ENCODE data around the gene NAALADL2.

NAALADL2 gene

DNA sequence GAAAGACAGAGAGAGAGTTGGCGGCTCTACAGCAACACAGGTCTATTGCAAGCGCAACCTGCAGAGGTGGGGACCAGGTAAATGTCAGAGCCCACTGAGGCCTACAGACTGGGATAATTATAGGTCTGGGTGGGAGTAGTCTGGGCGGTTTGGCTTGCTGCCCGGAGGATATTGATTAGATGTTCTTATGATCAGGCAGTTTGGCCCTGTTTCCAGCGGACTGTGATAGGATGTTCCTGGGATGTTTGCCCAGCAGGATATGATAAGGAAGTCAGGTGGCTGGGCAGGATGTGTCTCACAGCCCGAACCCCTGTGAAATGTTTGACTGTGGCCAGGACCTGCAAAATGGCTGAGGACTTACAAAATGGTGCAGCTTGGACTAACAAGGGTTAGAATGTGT lies 364.9 kb downstream of the NAALADL2 start:
- Histone ChIP-seq H4K8ac (ENCODE audit: low read depth, low read length) (no peak overlapping the region), H3K23ac (ENCODE audit: low read length) (no peak overlapping the region), H2BK5ac (ENCODE audit: low read length) (no peak overlapping the region), H2AK5ac (ENCODE audit: low read length) (no peak overlapping the region), H4K5ac (ENCODE audit: low read length) (no peak overlapping the region), H3K4me1 (ENCODE audit: control insufficient read depth, low read depth, low read length) (no peaks in the 10 kb centered on the region), H3K56ac (ENCODE audit: low read length) (no peak overlapping the region), H2BK15ac (replicated peaks; ENCODE audit: low read depth) (no peak overlapping the region), H2BK120ac (ENCODE audit: low read depth, low read length) (no peak overlapping the region), H3K27ac (ENCODE audit: low read depth, low read length) (no peak overlapping the region), H3K36me3 (ENCODE audit: control insufficient read depth, insufficient read depth, low read length) (no peaks in the 10 kb centered on the region), H3K79me2 (ENCODE audit: control insufficient read depth, insufficient read depth, low read length) (no peaks in the 10 kb centered on the region), H3K4me3 (ENCODE audit: low read length) (no peak overlapping the region), H3K4me2 (ENCODE audit: low read length) (no peak overlapping the region), H3K4ac (ENCODE audit: low read depth, low read length) (no peak overlapping the region), H3K79me1 (ENCODE audit: low read length) (no peaks in the 10 kb centered on the region), H3K9ac (ENCODE audit: low read length) (no peak overlapping the region), H3K18ac (ENCODE audit: low read length) (no peak overlapping the region), H3K27me3 (ENCODE audit: insufficient read depth, low read length, poor library complexity) (no peaks in the 10 kb centered on the region)
- no CpG with 5 or more reads among the region's 6 CpGs for WGBS (ENCODE audit: extremely low coverage, insufficient coverage, low lambda C conversion rate)
- peak; percentile 18 for DNase-seq

DNA sequence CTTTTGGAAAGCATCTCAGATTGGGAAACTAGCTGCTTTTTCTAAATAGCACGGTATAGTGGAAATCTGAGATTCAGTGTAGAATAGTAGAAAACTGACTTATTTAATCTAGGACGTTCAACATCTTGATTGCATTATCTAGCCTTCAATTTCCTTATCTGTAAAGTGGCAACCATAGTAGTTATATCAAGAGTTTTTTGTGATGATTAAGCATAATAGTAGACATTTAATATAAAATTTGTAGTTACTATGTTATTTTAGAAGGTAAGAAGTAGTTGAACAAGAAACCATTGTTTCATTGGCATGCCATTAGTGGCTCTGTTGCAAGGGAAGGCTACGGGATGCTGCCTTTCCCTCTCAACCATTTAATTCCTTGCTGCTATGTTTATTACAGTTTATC lies 367.3 kb downstream of the NAALADL2 start:
- Histone ChIP-seq H2BK15ac (replicated peaks; ENCODE audit: low read depth) (no peak overlapping the region), H3K18ac (ENCODE audit: low read length) (no peak overlapping the region)

DNA sequence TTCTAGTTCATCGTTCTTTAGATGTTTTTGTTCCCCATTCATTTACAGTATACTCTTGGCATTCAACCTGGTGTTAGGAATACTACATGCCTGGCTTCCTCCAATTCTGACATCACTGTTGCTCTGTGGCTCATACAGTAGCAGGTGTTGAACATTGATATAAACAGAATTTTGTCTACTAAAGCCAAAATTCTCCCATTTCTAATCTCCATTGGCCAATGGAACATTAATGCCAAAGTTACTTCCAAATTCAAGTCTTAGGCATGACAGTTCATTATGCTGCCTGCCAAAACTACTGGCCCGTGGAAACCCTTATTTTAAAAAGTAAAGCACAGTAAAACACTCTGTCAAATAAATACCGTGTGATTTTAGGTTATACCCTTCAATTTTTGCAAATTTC lies 368.0 kb downstream of the NAALADL2 start:
- Histone ChIP-seq H3K27ac (ENCODE audit: low read depth, low read length) (no peak overlapping the region), H3K4me1 (ENCODE audit: control insufficient read depth, low read depth, low read length) (no peaks in the 10 kb centered on the region), H3K4me2 (ENCODE audit: low read length) (no peak overlapping the region), H3K4me3 (ENCODE audit: low read length) (no peak overlapping the region), H2BK15ac (replicated peaks; ENCODE audit: low read depth) (no peak overlapping the region), H3K4ac (ENCODE audit: low read depth, low read length) (no peak overlapping the region), H2AK5ac (ENCODE audit: low read length) (no peak overlapping the region), H4K8ac (ENCODE audit: low read depth, low read length) (no peak overlapping the region), H2BK120ac (ENCODE audit: low read depth, low read length) (no peak overlapping the region), H2BK5ac (ENCODE audit: low read length) (no peak overlapping the region), H3K79me2 (ENCODE audit: control insufficient read depth, insufficient read depth, low read length) (no peaks in the 10 kb centered on the region), H3K18ac (ENCODE audit: low read length) (no peak overlapping the region), H3K23ac (ENCODE audit: low read length) (no peak overlapping the region), H3K79me1 (ENCODE audit: low read length) (no peaks in the 10 kb centered on the region), H3K56ac (ENCODE audit: low read length) (no peak overlapping the region), H3K27me3 (ENCODE audit: insufficient read depth, low read length, poor library complexity) (no peaks in the 10 kb centered on the region), H3K9ac (ENCODE audit: low read length) (no peak overlapping the region), H3K36me3 (ENCODE audit: control insufficient read depth, insufficient read depth, low read length) (no peaks in the 10 kb centered on the region), H4K5ac (ENCODE audit: low read length) (no peak overlapping the region)
- no peak for DNase-seq
- WGBS (ENCODE audit: extremely low coverage, insufficient coverage, low lambda C conversion rate), result no CpG with 5 or more reads among the region's 3 CpGs

More for the DNA sequence above, 367.3 kb downstream of the NAALADL2 start:
- no peak overlapping the region for H3K27ac ChIP-seq (ENCODE audit: low read depth, low read length)
- no peak overlapping the region for H3K4ac ChIP-seq (ENCODE audit: low read depth, low read length)
- H2BK120ac ChIP-seq (ENCODE audit: low read depth, low read length), result no peak overlapping the region
- H4K5ac ChIP-seq (ENCODE audit: low read length), result no peak overlapping the region
- no peaks in the 10 kb centered on the region for H3K36me3 ChIP-seq (ENCODE audit: control insufficient read depth, insufficient read depth, low read length)
- H3K27me3 ChIP-seq (ENCODE audit: insufficient read depth, low read length, poor library complexity), result no peaks in the 10 kb centered on the region
- H3K4me3 ChIP-seq (ENCODE audit: low read length), result no peak overlapping the region
- H3K4me2 ChIP-seq (ENCODE audit: low read length), result no peak overlapping the region
- H3K9ac ChIP-seq (ENCODE audit: low read length), result no peak overlapping the region
- H3K79me2 ChIP-seq (ENCODE audit: control insufficient read depth, insufficient read depth, low read length), result no peaks in the 10 kb centered on the region
- H3K4me1 ChIP-seq (ENCODE audit: control insufficient read depth, low read depth, low read length), result no peaks in the 10 kb centered on the region
- no peak overlapping the region for H2AK5ac ChIP-seq (ENCODE audit: low read length)
- DNase-seq, result no peak
- no peak overlapping the region for H3K56ac ChIP-seq (ENCODE audit: low read length)
- WGBS (ENCODE audit: extremely low coverage, insufficient coverage, low lambda C conversion rate), result no CpG with 5 or more reads among the region's 3 CpGs
- H3K79me1 ChIP-seq (ENCODE audit: low read length), result no peaks in the 10 kb centered on the region
- no peak overlapping the region for H4K8ac ChIP-seq (ENCODE audit: low read depth, low read length)
- no peak overlapping the region for H2BK5ac ChIP-seq (ENCODE audit: low read length)
- no peak overlapping the region for H3K23ac ChIP-seq (ENCODE audit: low read length)

DNA sequence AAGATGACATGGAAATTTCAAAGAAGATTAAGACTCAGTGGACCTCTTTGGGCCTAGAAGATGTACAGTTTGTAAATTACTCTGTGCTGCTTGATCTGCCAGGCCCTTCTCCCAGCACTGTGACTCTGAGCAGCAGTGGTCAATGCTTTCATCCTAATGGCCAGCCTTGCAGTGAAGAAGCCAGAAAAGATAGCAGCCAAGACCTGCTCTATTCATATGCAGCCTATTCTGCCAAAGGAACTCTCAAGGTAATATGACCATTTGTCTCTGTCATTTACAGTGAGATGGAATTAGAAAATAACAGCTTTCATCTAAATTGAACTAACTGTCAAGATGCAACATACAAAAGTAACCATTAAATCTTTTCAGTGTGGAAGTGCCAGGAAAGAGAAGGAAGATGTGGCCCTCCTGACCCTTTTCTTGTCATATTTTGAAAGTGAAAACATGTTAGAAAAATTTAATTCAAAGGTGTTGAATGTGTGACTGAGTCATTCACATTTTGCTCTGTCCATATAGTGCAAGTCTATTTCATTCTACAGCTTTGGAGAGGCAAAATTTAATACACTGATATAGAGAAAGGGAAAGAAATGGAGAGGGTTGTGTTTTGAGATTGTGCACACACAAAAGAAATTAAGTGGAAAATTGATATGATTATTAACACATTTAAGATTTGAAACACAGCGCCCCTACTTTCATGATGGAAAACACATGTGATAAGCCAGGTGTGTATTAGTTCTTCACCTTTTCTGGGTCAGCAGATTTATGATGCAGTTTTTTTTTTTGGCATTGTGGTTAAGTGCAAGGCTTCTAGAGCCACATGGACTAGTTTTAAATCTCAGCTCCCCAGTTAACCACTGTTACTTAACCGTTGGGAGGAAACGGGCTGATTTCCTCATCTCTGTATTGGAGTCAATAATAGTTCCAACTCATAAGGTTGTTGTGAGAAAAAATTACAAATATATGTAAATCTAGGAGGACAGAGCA lies 375.1 kb downstream of the NAALADL2 start:
- no peak overlapping the region for H3K23ac ChIP-seq (ENCODE audit: low read length)
- H3K18ac ChIP-seq (ENCODE audit: low read length), result no peak overlapping the region
- H3K4me2 ChIP-seq (ENCODE audit: low read length), result no peak overlapping the region
- no peaks in the 10 kb centered on the region for H3K4me1 ChIP-seq (ENCODE audit: control insufficient read depth, low read depth, low read length)
- no peak overlapping the region for H2AK5ac ChIP-seq (ENCODE audit: low read length)
- no peaks in the 10 kb centered on the region for H3K36me3 ChIP-seq (ENCODE audit: control insufficient read depth, insufficient read depth, low read length)
- no peak overlapping the region for H4K8ac ChIP-seq (ENCODE audit: low read depth, low read length)
- no peak overlapping the region for H3K56ac ChIP-seq (ENCODE audit: low read length)
- H3K4ac ChIP-seq (ENCODE audit: low read depth, low read length), result no peak overlapping the region
- no CpG with 5 or more reads among the region's 3 CpGs for WGBS (ENCODE audit: extremely low coverage, insufficient coverage, low lambda C conversion rate)
- no peaks in the 10 kb centered on the region for H3K79me2 ChIP-seq (ENCODE audit: control insufficient read depth, insufficient read depth, low read length)
- no peak overlapping the region for H2BK5ac ChIP-seq (ENCODE audit: low read length)
- H3K79me1 ChIP-seq (ENCODE audit: low read length), result no peaks in the 10 kb centered on the region
- no peaks in the 10 kb centered on the region for H3K27me3 ChIP-seq (ENCODE audit: insufficient read depth, low read length, poor library complexity)
- H3K9ac ChIP-seq (ENCODE audit: low read length), result no peak overlapping the region
- H2BK15ac ChIP-seq (replicated peaks; ENCODE audit: low read depth), result no peak overlapping the region
- no peak overlapping the region for H4K5ac ChIP-seq (ENCODE audit: low read length)
- no peak overlapping the region for H3K4me3 ChIP-seq (ENCODE audit: low read length)
- no peak for DNase-seq
- no peak overlapping the region for H2BK120ac ChIP-seq (ENCODE audit: low read depth, low read length)
- H3K27ac ChIP-seq (ENCODE audit: low read depth, low read length), result no peak overlapping the region

DNA sequence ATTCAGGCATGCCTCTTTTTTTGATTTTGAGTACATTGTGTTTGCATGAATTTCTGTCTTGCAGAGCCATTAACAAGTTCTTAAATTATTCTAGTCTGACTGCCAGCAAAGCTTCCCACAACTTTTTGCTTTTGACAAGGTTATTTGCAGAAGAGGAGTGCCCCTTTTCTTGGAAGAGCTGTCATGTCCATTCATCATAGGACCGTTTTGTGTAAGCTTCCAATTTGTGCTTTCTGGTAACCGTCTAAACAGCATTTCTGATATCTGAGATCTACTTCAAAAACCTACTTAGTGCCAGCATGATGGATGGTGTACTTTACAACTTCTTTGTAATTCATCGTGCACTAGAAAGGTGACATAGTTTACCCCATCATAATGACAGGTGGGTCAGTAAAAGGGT lies 379.7 kb downstream of the NAALADL2 start:
- no peaks in the 10 kb centered on the region for H3K79me1 ChIP-seq (ENCODE audit: low read length)
- H4K8ac ChIP-seq (ENCODE audit: low read depth, low read length), result no peak overlapping the region
- H2BK120ac ChIP-seq (ENCODE audit: low read depth, low read length), result no peak overlapping the region
- no peak overlapping the region for H3K9ac ChIP-seq (ENCODE audit: low read length)
- no peaks in the 10 kb centered on the region for H3K4me1 ChIP-seq (ENCODE audit: control insufficient read depth, low read depth, low read length)
- H2AK5ac ChIP-seq (ENCODE audit: low read length), result no peak overlapping the region
- no peak for DNase-seq
- no peak overlapping the region for H2BK15ac ChIP-seq (replicated peaks; ENCODE audit: low read depth)
- H3K27ac ChIP-seq (ENCODE audit: low read depth, low read length), result no peak overlapping the region
- WGBS (ENCODE audit: extremely low coverage, insufficient coverage, low lambda C conversion rate), result no CpG with 5 or more reads among the region's 3 CpGs
- H3K4me3 ChIP-seq (ENCODE audit: low read length), result no peak overlapping the region
- no peak overlapping the region for H3K56ac ChIP-seq (ENCODE audit: low read length)
- H3K23ac ChIP-seq (ENCODE audit: low read length), result no peak overlapping the region
- H3K4ac ChIP-seq (ENCODE audit: low read depth, low read length), result no peak overlapping the region
- H3K4me2 ChIP-seq (ENCODE audit: low read length), result no peak overlapping the region
- no peaks in the 10 kb centered on the region for H3K36me3 ChIP-seq (ENCODE audit: control insufficient read depth, insufficient read depth, low read length)
- H4K5ac ChIP-seq (ENCODE audit: low read length), result no peak overlapping the region
- H2BK5ac ChIP-seq (ENCODE audit: low read length), result no peak overlapping the region
- no peak overlapping the region for H3K18ac ChIP-seq (ENCODE audit: low read length)
- H3K27me3 ChIP-seq (ENCODE audit: insufficient read depth, low read length, poor library complexity), result no peaks in the 10 kb centered on the region
- H3K79me2 ChIP-seq (ENCODE audit: control insufficient read depth, insufficient read depth, low read length), result no peaks in the 10 kb centered on the region

All from mesendoderm (in vitro differentiated cells).